OCI-LY7 (cell line): Measurements from ENCODE around the gene SRP9.

Experiments
- CTCF ChIP-seq: fragments of 200-600 bp; sonication (generic); conservative IDR thresholded peaks from 2 replicates; pipeline ENCODE4 v1.5.1; 2014; ENCODE audit warnings: mild to moderate bottlenecking, antibody characterized with exemption, low read length, moderate library complexity, mixed read lengths
- EZH2phosphoT487 ChIP-seq: fragments of 200-600 bp; sonication (generic); IDR thresholded peaks from 2 replicates; pipeline ENCODE4 v1.6.1; 2018; ENCODE audit warnings: low read depth, borderline replicate concordance, mild to moderate bottlenecking, mixed run types, antibody characterized with exemption, low read length, moderate library complexity, mixed read lengths

- no peak for TF ChIP-seq CTCF
- TF ChIP-seq EZH2phosphoT487, result no peak
These were observed 44.4 kb upstream of the SRP9 start for GRCh38 chr1:225733254-225733653.
